ACC112 (cell line): Measurements from ENCODE around the gene ZFP1.

ENCODE experiments used
- H2AFZ ChIP-seq: fragments of 200-600 bp; sonication (generic); one replicate; pipeline ENCODE4 v1.6.0; 2017; ENCODE audit warnings: antibody characterized with exemption, low read length; ENCODE audit not compliant: unreplicated experiment
- H3K27ac ChIP-seq: fragments of 200-600 bp; sonication (generic); 2 replicates; pipeline ENCODE4 v1.5.1; 2014; ENCODE audit warnings: low read depth, mild to moderate bottlenecking, antibody characterized with exemption, low read length, moderate library complexity
- H3K27me3 ChIP-seq: fragments of 200-600 bp; sonication (generic); 2 replicates; pipeline ENCODE4 v1.6.1; 2014; ENCODE audit warnings: mild to moderate bottlenecking, antibody characterized with exemption, low read length, moderate library complexity, mixed read lengths; ENCODE audit not compliant: insufficient read depth
- H3K36me3 ChIP-seq: fragments of 200-600 bp; sonication (generic); 2 replicates; pipeline ENCODE4 v1.6.1; 2016; ENCODE audit warnings: mild to moderate bottlenecking, antibody characterized with exemption, low read length, moderate library complexity, mixed read lengths; ENCODE audit not compliant: insufficient read depth
- H3K4me1 ChIP-seq: fragments of 200-600 bp; sonication (generic); one replicate; pipeline ENCODE4 v1.6.1; 2016; ENCODE audit warnings: low read length, mixed read lengths; ENCODE audit not compliant: insufficient read depth, unreplicated experiment, control insufficient read depth
- H3K4me3 ChIP-seq: fragments of 200-600 bp; sonication (generic); 2 replicates; pipeline ENCODE4 v1.5.1; 2014; ENCODE audit warnings: mild to moderate bottlenecking, low read depth, low read length
- H3K79me2 ChIP-seq: fragments of 200-600 bp; sonication (generic); one replicate; pipeline ENCODE4 v1.6.0; 2016; ENCODE audit warnings: low read length; ENCODE audit not compliant: control insufficient read depth, unreplicated experiment, insufficient read depth

The ZFP1 gene

DNA sequence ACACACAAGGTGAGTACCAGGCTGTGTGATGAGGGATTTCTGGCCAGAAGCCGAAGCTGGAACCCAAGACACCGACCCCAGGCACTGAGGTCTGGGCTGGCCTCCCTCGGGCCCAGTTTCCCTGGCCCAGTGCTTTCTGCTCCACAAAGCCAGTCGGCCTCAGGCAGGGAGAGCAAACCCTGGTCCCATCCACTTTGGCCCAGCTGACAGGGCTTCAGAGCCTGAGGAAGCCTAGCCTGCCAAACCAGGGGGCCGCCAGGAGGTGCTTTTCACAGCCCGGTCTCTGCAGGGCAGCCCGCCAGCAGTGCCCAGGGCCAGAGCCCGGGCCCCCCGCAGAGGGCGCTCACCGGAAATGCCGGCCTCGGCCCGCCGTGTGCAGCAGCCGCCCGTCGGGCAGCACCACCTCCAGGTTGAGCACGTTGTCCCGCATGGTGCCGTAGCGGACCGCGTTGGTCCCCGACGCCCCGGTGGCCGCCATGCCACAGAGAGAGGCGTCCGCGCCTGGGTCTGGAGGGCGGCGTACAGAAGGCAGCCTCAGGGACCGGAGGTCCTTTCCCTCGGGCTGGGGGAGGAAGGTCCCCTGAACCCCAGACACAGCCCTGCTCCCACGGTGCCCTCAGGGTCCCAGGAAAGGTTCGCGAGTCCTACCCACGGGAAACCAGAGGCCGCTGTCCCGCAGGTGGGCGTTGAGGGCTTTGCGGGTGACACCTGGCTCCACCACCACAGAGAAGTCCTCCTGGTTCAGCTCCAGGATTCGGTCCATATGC, 34.0 kb upstream of the ZFP1 start:
- H3K79me2 ChIP-seq = no peaks in the 10 kb centered on the region
- no peaks in the 10 kb centered on the region for H3K36me3 ChIP-seq
- no peaks in the 10 kb centered on the region for H3K27me3 ChIP-seq
- H3K4me3 ChIP-seq = no peak overlapping the region
- H2AFZ ChIP-seq = no peak overlapping the region
- H3K4me1 ChIP-seq = peaks cover 19% of the 10 kb centered on the region
- no peak overlapping the region for H3K27ac ChIP-seq

- no peak overlapping the region for H3K4me3 ChIP-seq
- peaks cover 11% of the 10 kb centered on the region for H3K4me1 ChIP-seq
These were observed 33.1 kb upstream of the ZFP1 start for GRCh38 chr16:75114946-75115825.

DNA sequence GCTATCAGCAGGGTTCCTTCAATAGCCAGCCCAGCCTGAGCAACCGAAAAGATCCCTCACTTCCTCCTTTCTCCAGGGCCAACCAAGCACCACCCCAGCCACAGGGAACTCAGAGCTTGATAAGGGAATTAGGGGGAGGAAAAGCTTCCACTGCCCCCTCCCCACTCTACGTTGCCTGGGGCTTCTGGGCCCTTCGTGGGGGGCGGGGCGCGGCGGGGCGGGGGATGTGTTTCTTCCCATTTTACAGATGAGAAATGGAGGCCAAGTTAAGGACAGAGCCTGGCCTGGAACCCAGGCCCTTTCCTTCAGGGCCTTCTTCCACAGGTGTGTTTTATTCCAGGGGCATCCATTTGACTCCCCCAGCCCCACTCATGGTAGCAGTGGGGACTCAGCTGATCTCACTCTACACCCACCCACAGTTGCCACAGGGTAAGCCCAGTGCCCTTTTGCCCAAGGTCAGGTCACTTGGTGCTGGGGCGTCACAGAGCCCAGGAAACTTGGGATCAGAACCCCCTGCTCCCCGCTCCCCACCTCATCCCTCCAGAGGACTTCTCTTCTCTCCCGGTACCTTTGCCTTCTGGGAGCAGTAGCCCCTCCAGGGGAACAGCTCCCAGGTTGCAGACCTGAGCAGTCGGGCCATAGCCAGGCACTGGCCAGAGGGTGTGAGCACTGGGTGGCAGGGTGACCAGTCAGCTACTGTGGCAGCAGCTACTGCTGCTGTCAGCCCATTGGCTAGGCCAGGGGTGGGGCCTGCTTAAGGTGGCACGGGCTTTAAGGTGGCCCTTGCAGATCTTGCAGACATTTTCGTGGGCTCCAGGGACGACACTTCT, 32.0 kb upstream of the ZFP1 start, which contains the start of gene LDHD:
LDHD (minus strand) TSS at position 700 of the 830 bp plus-strand sequence; CDS start at position 640, 60 bp downstream.
- Histone ChIP-seq H2AFZ (no peak within 1 kb of the TSS), H3K27me3 (no peaks in the 10 kb centered on the region), H3K36me3 (no peaks in the 10 kb centered on the region), H3K4me1 (peaks cover 3% of the 10 kb centered on the region), H3K27ac (no peak within 1 kb of the TSS), H3K79me2 (no peaks in the 10 kb centered on the region), H3K4me3 (peak within 1 kb of the TSS; percentile 28)

More at GRCh38 chr16:75114946-75115825, 33.1 kb upstream of the ZFP1 start:
- Histone ChIP-seq H3K79me2 (no peaks in the 10 kb centered on the region), H3K27ac (no peak overlapping the region), H3K27me3 (no peaks in the 10 kb centered on the region), H3K36me3 (no peaks in the 10 kb centered on the region), H2AFZ (no peak overlapping the region)

- Histone ChIP-seq H3K79me2 (no peaks in the 10 kb centered on the region), H2AFZ (no peak overlapping the region), H3K27me3 (no peaks in the 10 kb centered on the region), H3K4me3 (no peak overlapping the region), H3K36me3 (no peaks in the 10 kb centered on the region), H3K4me1 (no peaks in the 10 kb centered on the region), H3K27ac (no peak overlapping the region)
These were observed 31.4 kb upstream of the ZFP1 start for GRCh38 chr16:75116911-75117245.

DNA sequence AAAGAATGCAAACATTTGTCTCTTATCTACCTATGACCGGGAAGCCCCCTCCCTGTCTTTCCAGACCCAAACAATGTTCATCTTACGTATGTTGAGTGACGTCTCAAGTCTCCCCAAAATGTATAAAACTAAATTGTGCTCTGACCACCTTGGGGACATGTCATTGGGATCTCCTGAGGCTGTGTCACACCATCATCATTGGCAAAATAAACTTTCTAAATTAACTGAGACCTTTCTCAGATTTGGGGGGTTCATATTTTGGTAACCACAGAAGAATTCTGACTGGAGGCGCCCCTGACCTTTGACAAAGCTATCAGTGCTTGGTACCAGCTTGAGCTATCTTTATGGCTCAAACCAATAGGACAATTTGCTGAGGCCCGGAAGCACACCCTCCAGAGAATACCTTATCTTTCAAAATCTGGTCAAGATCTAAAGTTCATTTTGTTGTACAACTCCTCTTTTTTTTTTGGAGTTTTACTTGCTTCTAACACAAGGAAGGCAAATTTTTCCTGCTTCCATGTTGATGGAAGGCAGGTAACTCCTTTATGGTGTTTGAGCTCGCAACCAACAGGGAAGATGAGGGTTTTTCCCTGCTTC, 29.3 kb upstream of the ZFP1 start:
- H2AFZ ChIP-seq = no peak overlapping the region
- no peaks in the 10 kb centered on the region for H3K36me3 ChIP-seq
- no peak overlapping the region for H3K27ac ChIP-seq
- H3K4me3 ChIP-seq = no peak overlapping the region
- no peaks in the 10 kb centered on the region for H3K79me2 ChIP-seq
- H3K4me1 ChIP-seq = no peaks in the 10 kb centered on the region
- H3K27me3 ChIP-seq = no peaks in the 10 kb centered on the region

GRCh38 chr16:75120253-75120652, 28.1 kb upstream of the ZFP1 start:
- H3K36me3 ChIP-seq = no peaks in the 10 kb centered on the region
- no peak overlapping the region for H3K4me3 ChIP-seq
- no peaks in the 10 kb centered on the region for H3K27me3 ChIP-seq
- no peak overlapping the region for H3K27ac ChIP-seq
- no peak overlapping the region for H2AFZ ChIP-seq
- H3K79me2 ChIP-seq = no peaks in the 10 kb centered on the region
- no peaks in the 10 kb centered on the region for H3K4me1 ChIP-seq

- no peaks in the 10 kb centered on the region for H3K4me1 ChIP-seq
- H3K27ac ChIP-seq = no peak overlapping the region
- H2AFZ ChIP-seq = no peak overlapping the region
- H3K4me3 ChIP-seq = no peak overlapping the region
- no peaks in the 10 kb centered on the region for H3K79me2 ChIP-seq
- H3K27me3 ChIP-seq = no peaks in the 10 kb centered on the region
- H3K36me3 ChIP-seq = no peaks in the 10 kb centered on the region
These were observed 26.3 kb upstream of the ZFP1 start for GRCh38 chr16:75121949-75122568.

GRCh38 chr16:75122609-75123008, 25.7 kb upstream of the ZFP1 start:
- Histone ChIP-seq H3K4me3 (no peak overlapping the region), H3K79me2 (no peaks in the 10 kb centered on the region), H3K27ac (no peak overlapping the region), H3K36me3 (no peaks in the 10 kb centered on the region), H3K4me1 (no peaks in the 10 kb centered on the region), H2AFZ (no peak overlapping the region), H3K27me3 (no peaks in the 10 kb centered on the region)

DNA sequence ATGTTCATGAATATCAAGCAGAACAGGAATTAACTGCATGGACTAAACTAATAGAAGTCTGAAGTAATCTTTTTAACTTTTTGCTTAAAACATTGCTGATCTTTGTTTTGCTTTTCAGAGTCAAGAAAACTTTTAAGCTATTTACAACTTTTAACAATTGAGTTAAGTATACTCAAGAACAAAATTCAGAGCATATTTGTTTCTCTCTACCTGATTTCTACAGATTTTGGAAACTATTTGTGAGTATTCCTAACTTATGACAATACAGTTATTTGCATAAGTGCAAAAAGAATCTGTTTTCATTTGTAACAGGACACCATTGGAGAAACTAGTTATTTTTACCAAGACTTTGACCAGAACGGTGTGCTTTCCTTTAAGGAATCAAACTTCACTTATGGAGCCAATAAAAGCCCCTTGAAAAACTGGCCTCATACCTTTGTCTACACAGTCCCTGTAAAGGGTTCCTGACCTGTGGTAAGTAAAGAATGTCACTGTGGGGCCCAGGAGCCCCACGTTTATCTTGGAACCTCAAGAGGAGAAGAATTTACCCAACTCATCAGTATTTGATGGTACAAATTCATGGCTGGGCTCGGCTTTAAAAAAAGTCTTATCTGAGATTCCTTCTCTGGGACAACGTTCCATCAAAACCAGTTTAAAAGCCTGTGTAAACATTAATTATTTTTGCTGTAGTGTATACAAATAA, 20.5 kb upstream of the ZFP1 start:
- H2AFZ ChIP-seq = no peak overlapping the region
- no peak overlapping the region for H3K27ac ChIP-seq
- no peaks in the 10 kb centered on the region for H3K4me1 ChIP-seq
- H3K27me3 ChIP-seq = peaks cover 8% of the 10 kb centered on the region; the same call in 1 of the 2 replicates
- H3K4me3 ChIP-seq = no peak overlapping the region
- H3K79me2 ChIP-seq = no peaks in the 10 kb centered on the region
- no peaks in the 10 kb centered on the region for H3K36me3 ChIP-seq
